HepG2 (cell line): ENCODE data around the gene SART1. TPM values are rescaled to one million over a fixed set of nuclear protein-coding genes. Genes with fewer than 3 reads are reported as not detected.

Experiments used
- ATAD3A ChIP-seq: sonication (generic); formaldehyde crosslinking; IDR thresholded peaks from 2 replicates; pipeline ENCODE4 v1.4.0; 2020; ENCODE audit warnings: missing genetic modification reagents
- FLYWCH1 ChIP-seq: sonication (generic); formaldehyde crosslinking; IDR thresholded peaks from 2 replicates; pipeline ENCODE4 v1.8.1; 2023; ENCODE audit warnings: mild to moderate bottlenecking, missing genetic modification reagents
- GMEB1 ChIP-seq: sonication (generic); formaldehyde crosslinking; IDR thresholded peaks from 2 replicates; pipeline ENCODE4 v1.5.1; 2020; ENCODE audit warnings: missing genetic modification reagents, mild to moderate bottlenecking, borderline replicate concordance
- HES4 ChIP-seq: sonication (generic); formaldehyde crosslinking; IDR thresholded peaks from 2 replicates; pipeline ENCODE4 v1.9.0; 2021; ENCODE audit warnings: mild to moderate bottlenecking, missing genetic modification reagents, borderline replicate concordance
- HNRNPH1 ChIP-seq: fragments of 200-400 bp; formaldehyde crosslinking; optimal IDR thresholded peaks from 2 replicates; pipeline ENCODE3; 2017; ENCODE audit warnings: mild to moderate bottlenecking, low read depth, low read length
- ISL2 ChIP-seq: sonication (generic); formaldehyde crosslinking; IDR thresholded peaks from 2 replicates; pipeline ENCODE4 v1.5.0; 2020; ENCODE audit warnings: missing genetic modification reagents
- JDP2 ChIP-seq: sonication (generic); formaldehyde crosslinking; IDR thresholded peaks from 2 replicates; pipeline ENCODE4 v1.8.1; 2022; ENCODE audit warnings: missing genetic modification reagents, borderline replicate concordance
- KDM1A ChIP-seq: IDR thresholded peaks from 2 replicates; pipeline ENCODE4 v1.6.1; 2016; ENCODE audit warnings: missing compliant biosample characterization
- LBX2 ChIP-seq: sonication (generic); formaldehyde crosslinking; IDR thresholded peaks from 2 replicates; pipeline ENCODE4 v1.5.0; 2020; ENCODE audit warnings: missing genetic modification reagents, mild to moderate bottlenecking, borderline replicate concordance
- MLX ChIP-seq: IDR thresholded peaks from 2 replicates; pipeline ENCODE4 v1.6.1; 2016
- RFX3 ChIP-seq: IDR thresholded peaks from 2 replicates; pipeline ENCODE4 v1.6.1; 2016; ENCODE audit warnings: missing biosample characterization, missing genetic modification reagents
- SP5 ChIP-seq: IDR thresholded peaks from 2 replicates; pipeline ENCODE4 v1.6.1; 2016; ENCODE audit warnings: low read depth, borderline replicate concordance
- TAF1 ChIP-seq: sonication (generic); formaldehyde crosslinking; IDR thresholded peaks from 2 replicates; pipeline ENCODE4 v1.4.0; 2020; ENCODE audit warnings: missing genetic modification reagents
- ZBTB26 ChIP-seq: IDR thresholded peaks from 2 replicates; pipeline ENCODE4 v1.6.1; 2016; ENCODE audit warnings: missing compliant biosample characterization, missing genetic modification reagents, borderline replicate concordance
- ZFP90 ChIP-seq: sonication (generic); formaldehyde crosslinking; IDR thresholded peaks from 2 replicates; pipeline ENCODE4 v1.8.0; 2022; ENCODE audit warnings: missing genetic modification reagents, mild to moderate bottlenecking, inconsistent platforms, borderline replicate concordance
- ZNF619 ChIP-seq: sonication (generic); formaldehyde crosslinking; IDR thresholded peaks from 2 replicates; pipeline ENCODE4 v1.4.0; 2020; ENCODE audit warnings: mild to moderate bottlenecking, missing genetic modification reagents
- ZNF670 ChIP-seq: sonication (generic); formaldehyde crosslinking; IDR thresholded peaks from 2 replicates; pipeline ENCODE4 v1.8.0; 2022; ENCODE audit warnings: mild to moderate bottlenecking, missing genetic modification reagents, borderline replicate concordance
- ZNF749 ChIP-seq: sonication (generic); formaldehyde crosslinking; IDR thresholded peaks from 2 replicates; pipeline ENCODE4 v1.8.0; 2022; ENCODE audit warnings: mild to moderate bottlenecking, missing genetic modification reagents, moderate library complexity, borderline replicate concordance
- polyA plus RNA-seq, 8 experiments: library from polyadenylated mRNA; depleted of rRNA in 3 of 8; stranded (reverse) in 7 of 8; unstranded in 1 of 8; fragments of >200 nt; fragmentation: Illumina TruSeq in 4 of 8; extraction: Trizol in 4 of 8; gene quantifications; 2 replicates each; pipeline versions ENCODE4 v1.2.1 to v1.2.3, GENCODE V29; 2011 to 2016; ENCODE audit warnings: low read depth in 4 of 8, missing spikeins in 1 of 8, mixed read lengths in 1 of 8; ENCODE audit not compliant: insufficient read depth in 1 of 8
- total RNA-seq, 5 experiments: library from RNA; depleted of rRNA; stranded (reverse); fragments of >200 nt; fragmentation: Illumina TruSeq; extraction: Trizol; gene quantifications; 2 replicates each; pipeline ENCODE4 v1.2.3, GENCODE V29; 2016; ENCODE audit warnings: low read depth in 1 of 5
- TF ChIP-seq, protein P1 (sequence below): IDR thresholded peaks from 2 replicates; pipeline ENCODE4 v1.6.1; 2016; ENCODE audit warnings: low read depth
- TF ChIP-seq, protein P2 (sequence below): sonication (generic); formaldehyde crosslinking; conservative IDR thresholded peaks from 2 replicates; pipeline ENCODE4 v1.8.0; 2022; ENCODE audit warnings: missing genetic modification reagents
- TF ChIP-seq, protein P3 (sequence below): sonication (generic); formaldehyde crosslinking; IDR thresholded peaks from 2 replicates; pipeline ENCODE4 v1.8.0; 2022; ENCODE audit warnings: missing genetic modification reagents, low read depth, mild to moderate bottlenecking, borderline replicate concordance

The SART1 gene
- total and polyA plus RNA-seq, 2 of the 13 experiments (the other 11 are each of a cell fraction or from before 2014, with no cell fraction given): 11.3 to 22.5 TPM

GRCh38 chr11:65918211-65919140, 43.1 kb upstream of the SART1 start, which contains the start of gene C11orf68 (continued):
- TF ChIP-seq, protein P1, sequence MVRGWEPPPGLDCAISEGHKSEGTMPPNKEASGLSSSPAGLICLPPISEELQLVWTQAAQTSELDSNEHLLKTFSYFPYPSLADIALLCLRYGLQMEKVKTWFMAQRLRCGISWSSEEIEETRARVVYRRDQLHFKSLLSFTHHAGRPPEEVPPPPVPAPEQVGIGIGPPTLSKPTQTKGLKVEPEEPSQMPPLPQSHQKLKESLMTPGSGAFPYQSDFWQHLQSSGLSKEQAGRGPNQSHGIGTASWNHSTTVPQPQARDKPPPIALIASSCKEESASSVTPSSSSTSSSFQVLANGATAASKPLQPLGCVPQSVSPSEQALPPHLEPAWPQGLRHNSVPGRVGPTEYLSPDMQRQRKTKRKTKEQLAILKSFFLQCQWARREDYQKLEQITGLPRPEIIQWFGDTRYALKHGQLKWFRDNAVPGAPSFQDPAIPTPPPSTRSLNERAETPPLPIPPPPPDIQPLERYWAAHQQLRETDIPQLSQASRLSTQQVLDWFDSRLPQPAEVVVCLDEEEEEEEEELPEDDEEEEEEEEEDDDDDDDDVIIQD (CRISPR knock-in tag): no peak
- no peak for TF ChIP-seq RFX3 (CRISPR knock-in tag)
- TF ChIP-seq ZBTB26 (CRISPR knock-in tag): no peak
- peak; percentile 33; the same call in 1 of the 2 replicates for TF ChIP-seq TAF1 (CRISPR knock-in tag)
- no peak for TF ChIP-seq ZFP90 (CRISPR knock-in tag)
- TF ChIP-seq GMEB1 (CRISPR knock-in tag): no peak; the same call in 1 of the 2 replicates
- TF ChIP-seq, protein P2, sequence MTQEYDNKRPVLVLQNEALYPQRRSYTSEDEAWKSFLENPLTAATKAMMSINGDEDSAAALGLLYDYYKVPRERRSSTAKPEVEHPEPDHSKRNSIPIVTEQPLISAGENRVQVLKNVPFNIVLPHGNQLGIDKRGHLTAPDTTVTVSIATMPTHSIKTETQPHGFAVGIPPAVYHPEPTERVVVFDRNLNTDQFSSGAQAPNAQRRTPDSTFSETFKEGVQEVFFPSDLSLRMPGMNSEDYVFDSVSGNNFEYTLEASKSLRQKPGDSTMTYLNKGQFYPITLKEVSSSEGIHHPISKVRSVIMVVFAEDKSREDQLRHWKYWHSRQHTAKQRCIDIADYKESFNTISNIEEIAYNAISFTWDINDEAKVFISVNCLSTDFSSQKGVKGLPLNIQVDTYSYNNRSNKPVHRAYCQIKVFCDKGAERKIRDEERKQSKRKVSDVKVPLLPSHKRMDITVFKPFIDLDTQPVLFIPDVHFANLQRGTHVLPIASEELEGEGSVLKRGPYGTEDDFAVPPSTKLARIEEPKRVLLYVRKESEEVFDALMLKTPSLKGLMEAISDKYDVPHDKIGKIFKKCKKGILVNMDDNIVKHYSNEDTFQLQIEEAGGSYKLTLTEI (CRISPR knock-in tag): no peak
- peak; percentile 47; the same call in 1 of the 2 replicates for TF ChIP-seq KDM1A (CRISPR knock-in tag)
- no peak for TF ChIP-seq SP5 (CRISPR knock-in tag)
- no peak for TF ChIP-seq ISL2 (CRISPR knock-in tag)
- no peak for TF ChIP-seq LBX2 (CRISPR knock-in tag)
- no peak for TF ChIP-seq MLX
- no peak for TF ChIP-seq ATAD3A (CRISPR knock-in tag)
- TF ChIP-seq, protein P3, sequence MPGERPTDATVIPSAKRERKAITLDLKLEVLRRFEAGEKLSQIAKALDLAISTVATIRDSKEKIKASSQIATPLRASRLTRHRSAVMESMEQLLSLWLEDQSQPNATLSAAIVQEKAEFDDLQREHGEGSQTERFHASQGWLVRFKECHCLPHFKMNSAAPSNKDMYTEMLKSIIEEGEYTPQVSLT (CRISPR knock-in tag): no peak
- no peak for TF ChIP-seq ZNF670 (CRISPR knock-in tag)
- no peak for TF ChIP-seq ZNF749 (CRISPR knock-in tag)
- TF ChIP-seq FLYWCH1 (CRISPR knock-in tag): no peak
- TF ChIP-seq JDP2 (CRISPR knock-in tag): no peak; the same call in 1 of the 2 replicates
- TF ChIP-seq HNRNPH1: no peak
- no peak for TF ChIP-seq ZNF619 (CRISPR knock-in tag)
- no peak; the same call in 1 of the 2 replicates for TF ChIP-seq HES4 (CRISPR knock-in tag)
